CD4-positive, alpha-beta T cell treated with Interleukin-10 for 1 hour (primary cell): ENCODE data around the gene NWD2.
"Not testable (repeated sequence)": the region's sequence is repeated elsewhere in the genome, so short reads cannot be mapped to it uniquely, and the experiment has no call there.

Experiments used
- DNase-seq: peaks from one replicate; pipeline ENCODE4 v3.0.0-alpha.2; 2020

NWD2 gene

DNA sequence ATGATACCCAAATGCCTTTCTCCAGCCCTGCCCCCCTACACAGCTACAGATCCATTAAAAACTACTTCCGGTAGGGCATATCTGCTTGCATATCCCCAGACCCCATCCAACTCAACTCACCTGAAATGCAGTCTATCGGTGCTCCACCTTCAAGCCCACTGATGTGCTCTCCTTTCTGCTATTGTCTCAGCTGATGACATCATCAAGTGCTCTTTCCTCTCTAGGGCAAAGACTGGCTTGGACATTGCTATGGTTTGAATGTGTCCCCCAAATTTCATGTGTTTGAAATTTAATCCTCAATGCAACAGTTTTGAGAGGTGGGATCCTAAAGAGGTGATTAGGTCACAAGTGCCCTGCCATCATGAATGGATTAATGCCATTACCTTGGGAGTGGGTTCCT is 229.3 kb downstream of the NWD2 start:
- no peak for DNase-seq

DNA sequence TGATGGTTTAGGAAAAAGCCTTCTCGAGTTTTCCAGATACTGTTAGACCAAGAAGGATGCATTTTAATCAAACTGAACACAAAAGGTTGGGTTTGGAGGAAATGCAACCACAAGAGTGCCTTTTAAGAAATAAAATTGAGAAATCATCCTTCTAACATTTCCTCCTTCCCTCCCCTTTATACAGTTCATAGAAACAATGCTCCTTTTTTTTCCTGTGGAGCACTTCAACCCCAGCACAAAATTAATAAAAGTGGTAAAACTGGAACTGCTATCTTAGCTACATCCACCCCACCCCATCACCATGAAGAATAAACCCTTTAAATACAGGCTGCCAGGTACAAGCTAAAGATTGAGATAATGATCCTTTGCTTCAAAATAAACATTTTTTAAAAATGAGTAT is 230.5 kb downstream of the NWD2 start:
- no peak for DNase-seq

DNA sequence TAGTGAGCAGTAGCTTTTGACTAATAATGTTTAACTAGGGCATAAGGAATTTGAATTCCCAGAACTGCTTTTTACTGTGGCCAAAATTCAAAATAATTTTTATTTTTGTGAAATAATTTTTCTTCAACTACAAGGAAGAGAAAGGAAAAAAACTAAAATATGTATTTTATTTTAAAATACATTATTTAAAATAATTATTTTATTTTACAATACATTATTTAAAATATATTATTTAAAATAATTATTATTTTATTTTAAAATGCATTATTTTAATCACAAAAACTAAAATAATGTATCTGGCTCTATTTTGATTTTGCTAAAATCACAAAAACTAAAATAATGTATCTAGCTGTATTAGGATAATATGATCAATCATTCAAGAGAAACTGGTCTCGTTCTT is 231.2 kb downstream of the NWD2 start:
- no peak for DNase-seq

DNA sequence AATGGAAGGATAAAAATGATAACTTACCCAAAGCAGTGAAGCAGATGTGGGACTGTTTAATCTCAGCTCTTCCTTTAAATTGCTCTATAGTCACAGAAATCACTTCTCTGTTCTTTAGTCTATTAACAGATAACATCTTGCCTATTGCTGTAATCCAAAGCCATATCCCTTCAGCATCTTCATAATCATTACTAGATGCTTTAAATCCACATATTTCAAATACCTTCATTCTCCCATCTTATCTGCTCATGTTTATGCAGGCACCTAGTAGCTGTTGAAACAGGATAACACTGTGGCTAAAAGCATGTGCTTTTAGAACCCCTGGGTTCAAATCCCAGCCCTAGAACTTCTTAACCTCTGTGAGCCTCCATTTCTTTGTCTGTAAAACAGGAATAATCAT is 231.7 kb downstream of the NWD2 start:
- DNase-seq, result no peak

DNA sequence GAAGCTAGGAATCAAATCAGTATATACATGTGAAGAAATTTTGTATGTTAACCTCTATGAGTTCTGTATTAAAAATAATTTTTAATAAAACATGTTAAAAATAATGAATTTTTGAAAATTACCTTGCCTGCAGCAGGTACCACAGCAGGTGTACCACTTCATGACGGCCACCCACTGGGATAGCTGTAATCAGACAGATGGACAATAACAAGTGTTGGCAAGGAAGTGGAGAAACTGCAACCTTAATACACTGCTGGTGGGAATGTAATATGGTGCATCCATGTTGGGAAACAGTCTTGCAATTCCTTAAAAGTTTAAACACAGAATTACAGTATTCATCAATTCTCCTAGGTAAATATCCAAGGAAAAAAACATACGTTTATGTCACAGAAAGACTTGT is 232.1 kb downstream of the NWD2 start:
- DNase-seq, result no peak

DNA sequence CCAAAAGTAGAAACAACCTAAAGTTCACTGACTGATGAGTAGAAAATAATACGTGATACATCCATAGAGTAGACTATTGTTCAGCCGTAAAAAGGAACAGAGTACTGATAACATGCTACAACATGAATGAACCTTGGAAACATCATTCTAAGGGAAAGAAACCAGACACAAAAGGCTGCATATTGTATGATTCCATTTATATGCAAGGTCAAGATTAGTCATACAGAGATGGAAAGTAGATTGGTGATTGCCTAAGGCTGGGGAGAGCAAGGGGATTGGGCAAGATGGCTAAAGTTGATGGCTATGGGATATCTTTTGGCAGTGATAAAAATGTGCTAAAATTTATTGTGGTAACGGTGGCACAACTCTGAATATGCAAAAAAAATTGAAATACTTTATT is 232.6 kb downstream of the NWD2 start:
- no peak for DNase-seq

DNA sequence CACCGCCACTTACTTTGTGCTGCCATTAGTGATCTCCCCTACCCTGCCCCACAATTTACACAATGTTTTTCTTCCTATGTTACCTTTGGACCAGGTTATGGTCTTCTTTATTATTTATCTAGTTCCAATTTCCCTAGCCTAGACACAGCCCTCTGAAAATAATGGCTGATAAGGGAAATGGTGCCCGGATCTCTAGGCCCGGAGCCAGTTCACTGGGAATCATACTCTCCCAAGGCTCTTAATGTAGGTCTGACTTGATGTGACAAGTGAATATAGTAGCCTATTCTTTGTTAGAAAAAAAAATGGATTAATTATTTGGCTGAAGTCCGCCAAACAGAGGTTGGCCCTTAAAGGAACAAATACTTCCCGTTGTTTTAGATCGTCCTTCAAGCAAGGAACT is 233.6 kb downstream of the NWD2 start:
- DNase-seq, result no peak

DNA sequence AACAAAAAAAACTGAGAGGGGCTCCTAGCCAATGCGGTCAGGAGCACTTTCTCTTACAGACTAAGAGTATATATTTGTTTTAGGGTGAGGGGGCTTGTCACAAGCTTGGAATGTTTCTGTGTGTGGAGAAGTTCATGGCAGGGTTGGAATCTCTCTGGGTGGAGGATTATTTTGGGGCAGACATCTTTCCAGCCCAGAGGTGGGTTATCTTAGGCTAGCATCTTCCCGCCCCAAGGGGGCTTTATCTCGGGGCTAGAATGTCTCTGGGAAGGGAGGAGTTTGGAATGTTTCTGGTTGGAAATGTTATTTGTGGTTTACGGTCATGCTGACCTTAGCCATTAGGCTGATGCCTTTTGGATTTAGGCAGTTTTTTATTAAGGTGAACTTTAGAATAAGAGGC is 236.0 kb downstream of the NWD2 start:
- no peak for DNase-seq

DNA sequence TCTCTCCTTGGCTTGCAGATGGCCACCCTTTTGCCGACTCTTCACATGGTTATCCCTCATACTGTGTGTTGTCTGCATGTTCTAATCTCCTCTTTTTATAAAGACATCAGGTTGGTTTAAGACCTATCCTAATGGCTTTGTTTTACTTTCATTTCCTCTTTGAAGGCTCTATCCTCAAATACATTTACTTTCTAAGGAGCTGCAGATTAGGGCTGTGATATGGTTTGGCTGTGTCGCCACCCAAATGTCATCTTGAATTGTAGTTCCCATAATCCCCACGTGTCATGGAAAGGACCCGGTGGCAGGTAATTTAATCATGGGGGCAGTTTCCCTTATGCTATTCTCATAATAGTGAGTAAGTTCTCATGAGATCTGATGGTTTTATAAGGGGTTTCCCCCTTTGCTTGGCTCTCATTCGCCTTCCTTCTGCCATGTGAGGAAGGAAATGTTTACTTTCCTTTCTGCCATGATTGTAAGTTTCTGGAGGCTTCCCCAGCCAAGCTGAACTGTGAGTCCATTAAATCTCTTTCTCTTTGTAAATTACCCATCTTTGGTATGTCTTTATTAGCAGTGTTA is 237.1 kb downstream of the NWD2 start:
- no peak for DNase-seq

DNA sequence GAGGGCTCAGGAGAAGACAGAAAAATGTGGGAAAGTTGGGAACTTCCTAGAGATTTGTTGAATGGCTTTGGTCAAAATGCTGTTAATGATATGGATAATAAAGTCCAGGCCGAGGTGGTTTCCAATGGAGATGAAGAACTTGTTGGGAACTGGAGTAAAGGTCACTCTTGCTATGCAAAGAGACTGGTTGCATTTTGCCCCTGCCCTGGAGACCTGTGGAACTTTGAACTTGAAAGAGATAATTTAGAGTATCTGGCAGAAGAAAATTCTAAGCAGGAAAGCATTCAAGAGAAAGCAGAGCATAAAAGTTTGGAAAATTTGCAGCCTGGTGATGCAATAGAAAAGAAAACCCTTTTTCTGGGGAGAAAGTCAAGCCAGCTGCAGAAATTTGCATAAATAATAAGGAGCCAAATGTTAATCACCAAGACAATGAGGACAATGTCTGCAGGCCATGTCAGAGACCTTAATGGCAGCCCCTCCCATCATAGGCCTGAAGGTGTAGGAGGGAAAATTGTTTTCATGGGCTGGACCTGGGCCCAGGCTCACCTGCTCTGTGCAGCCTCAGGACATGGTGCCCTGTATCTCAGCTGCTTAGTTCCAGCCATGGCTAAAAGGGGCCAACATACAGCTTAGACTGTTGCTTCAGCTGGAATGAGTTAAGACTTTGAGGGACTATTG is 237.8 kb downstream of the NWD2 start:
- no peak for DNase-seq

DNA sequence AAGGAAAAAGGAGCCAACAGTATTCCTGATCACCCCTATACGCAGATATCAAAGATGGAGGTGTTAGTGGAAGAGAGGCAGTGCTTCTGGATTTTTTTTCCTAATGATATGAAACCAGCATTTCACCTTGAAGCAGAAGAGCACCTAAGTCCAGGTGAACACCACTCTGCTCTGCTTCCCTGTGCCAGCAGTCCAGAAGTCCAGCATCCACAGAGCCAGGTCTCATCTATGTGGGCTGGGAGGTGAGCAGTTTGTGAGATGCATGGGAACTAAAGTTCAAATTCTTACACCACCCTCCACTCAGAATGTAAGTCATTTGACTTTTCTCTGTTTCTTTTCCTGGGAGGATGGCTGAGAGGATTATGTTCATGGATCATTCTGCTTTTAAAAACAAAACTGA is 239.1 kb downstream of the NWD2 start:
- no peak for DNase-seq

DNA sequence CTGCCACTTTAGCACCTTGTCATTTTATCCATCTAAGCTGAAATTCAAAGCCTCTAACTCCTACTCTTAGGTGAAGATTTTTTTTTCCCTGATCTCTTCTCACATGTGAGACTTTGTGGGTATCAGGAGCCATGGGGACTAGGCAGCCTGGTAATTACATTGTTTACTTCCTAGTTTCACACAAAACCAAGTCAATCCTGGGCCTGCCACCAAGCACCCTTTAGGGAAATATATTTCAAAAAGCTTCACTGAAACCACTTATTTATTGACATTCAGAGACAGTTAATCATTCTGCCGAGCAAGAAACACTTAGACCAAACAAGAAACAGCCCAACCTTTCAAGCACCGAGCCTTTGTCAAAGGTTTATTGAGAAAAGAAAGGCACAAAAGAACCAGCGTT is 241.6 kb downstream of the NWD2 start:
- DNase-seq, result no peak

DNA sequence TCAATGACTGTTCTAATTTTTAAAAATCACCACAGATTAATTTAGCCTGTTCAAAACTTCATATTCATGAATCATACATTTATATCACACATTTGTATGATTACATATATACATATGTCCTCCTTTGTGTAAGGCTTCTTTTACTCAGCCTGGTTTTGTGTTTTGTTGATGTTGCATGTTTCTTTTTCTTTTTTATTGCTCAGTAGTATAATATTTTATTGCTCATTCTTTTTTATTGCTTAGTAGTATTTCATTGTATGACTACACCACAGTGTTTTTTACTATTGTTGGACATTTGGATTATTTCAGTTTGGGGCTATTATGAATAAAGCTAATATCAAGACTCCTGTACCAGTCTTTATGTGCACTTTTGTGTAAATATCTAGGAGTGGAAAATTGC is 243.1 kb downstream of the NWD2 start:
- no peak for DNase-seq

DNA sequence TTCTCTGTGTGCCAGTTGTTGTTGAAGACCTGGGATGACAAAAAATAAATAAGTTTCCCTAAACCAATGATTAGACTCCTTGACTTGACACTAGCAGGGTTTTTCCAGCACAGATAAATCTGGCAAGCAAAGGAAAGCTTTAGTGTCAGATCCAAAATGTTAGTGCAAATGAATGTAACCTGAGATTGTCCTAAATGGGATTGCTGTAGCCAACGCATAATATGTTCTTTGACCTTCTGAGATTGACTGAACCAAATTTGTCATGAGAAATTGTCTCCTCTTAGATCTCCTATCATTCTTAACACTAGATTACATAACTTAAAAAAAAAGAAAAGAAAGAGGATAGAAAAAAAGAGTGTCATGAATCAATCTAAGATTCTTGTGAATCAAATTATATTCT is 245.2 kb downstream of the NWD2 start:
- DNase-seq, result no peak

DNA sequence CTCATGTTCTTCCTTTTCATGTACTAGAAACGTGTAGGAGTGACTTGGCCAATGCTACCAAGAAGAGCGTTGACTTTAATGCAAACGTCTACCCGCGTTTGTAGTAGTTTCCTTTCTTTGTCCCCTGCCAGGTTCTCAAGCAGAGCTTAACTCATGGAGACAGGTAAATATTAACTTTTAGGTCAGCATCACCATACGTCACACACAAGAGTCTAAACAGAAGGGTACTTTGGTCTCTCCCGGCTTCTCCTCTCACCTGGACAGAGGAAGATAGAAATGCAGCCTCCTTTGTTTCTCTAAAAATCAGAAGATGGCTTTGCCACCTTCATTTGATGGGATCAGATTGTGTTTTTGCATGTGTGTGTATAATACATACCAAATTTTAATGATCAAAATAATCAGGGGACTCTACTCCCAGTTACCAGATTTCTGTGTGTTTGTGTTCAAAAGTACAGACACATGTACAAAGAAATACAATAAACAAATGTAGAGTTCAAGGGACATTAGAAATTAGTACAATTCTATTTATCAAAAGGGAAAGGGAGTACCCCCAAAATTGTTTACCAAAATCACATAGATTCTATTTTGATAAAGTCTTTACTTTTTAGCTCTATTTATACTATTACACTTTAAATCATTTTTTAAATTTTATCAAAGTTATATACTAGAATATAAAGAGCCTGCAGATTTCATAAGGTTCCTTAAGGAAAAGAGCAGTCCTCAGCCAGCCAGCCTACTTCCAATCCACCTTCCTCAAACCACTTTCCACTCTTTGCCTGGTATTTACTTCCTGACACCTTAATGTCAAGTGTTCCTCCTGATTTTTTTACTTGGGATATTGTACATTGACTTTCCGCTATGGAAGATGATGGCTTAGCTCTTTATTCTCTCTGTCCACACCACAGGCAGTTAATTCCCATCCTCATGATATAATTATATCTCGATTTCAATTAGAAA is 246.1 kb downstream of the NWD2 start:
- DNase-seq, result no peak

DNA sequence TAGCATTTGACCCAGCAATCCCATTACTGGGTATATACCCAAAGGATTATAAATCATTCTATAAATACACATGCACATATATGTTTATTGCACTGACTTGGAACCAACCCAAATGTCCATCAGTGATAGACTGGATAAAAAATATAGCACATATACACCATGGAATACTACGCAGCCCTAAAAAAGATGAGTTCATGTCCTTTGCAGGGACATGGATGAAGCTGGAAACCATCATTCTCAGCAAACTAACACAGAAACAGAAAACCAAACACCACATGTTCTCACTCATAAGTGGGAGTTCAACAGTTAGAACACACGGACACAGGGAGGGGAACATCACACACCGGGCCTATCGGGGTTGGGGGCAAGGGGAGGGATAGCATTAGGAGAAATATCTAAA is 250.8 kb downstream of the NWD2 start:
- DNase-seq, result not testable (repeated sequence)
